Epithelial cell of proximal tubule (primary cell): ENCODE results near the gene PACSIN1. TPM values are rescaled to one million over a fixed set of nuclear protein-coding genes. Genes with fewer than 3 reads are reported as not detected.
"Not testable (repeated sequence)": the region's sequence is repeated elsewhere in the genome, so short reads cannot be mapped to it uniquely, and the experiment has no call there.

Experiments
- DNase-seq: peaks from one replicate; pipeline ENCODE4 v3.0.0-alpha.2; 2011; ENCODE audit warnings: low read depth
- H3K4me3 ChIP-seq: 2 replicates; pipeline ENCODE4 v1.5.1; 2011; ENCODE audit warnings: low read depth, mild to moderate bottlenecking, low read length
- total RNA-seq: library from RNA; depleted of rRNA; stranded (reverse); fragments of >200 nt; gene quantifications from 2 replicates; pipeline ENCODE4 v1.2.3, GENCODE V29; 2015
- TF ChIP-seq, protein P1 (sequence below): conservative IDR thresholded peaks from 2 replicates; pipeline ENCODE4 v1.5.1; 2012; ENCODE audit warnings: low read depth, mild to moderate bottlenecking, low read length

PACSIN1 gene
- total RNA-seq, 1 donor from 2014 or later = 1.9 TPM

DNA sequence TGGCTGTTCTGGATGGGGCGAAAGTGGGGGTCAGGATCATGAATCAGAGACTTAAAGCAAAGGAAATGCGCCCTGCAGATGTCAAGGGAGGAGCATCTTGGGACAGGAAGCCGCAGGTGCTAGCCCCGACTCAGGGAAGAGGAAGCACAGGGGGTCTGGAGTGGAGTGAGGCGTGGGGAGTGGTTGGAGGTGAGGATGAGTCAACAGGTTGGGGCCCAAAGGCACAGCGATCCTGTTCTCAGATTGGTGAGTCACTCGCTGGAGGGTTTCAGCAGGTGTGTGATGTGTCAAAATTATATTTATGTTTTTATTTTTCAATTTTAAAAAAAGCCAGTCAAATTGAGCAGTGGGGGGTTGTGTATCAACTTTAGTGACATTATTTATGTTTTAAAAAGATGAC is 19.0 kb downstream of the PACSIN1 start:
- no peak overlapping the region for H3K4me3 ChIP-seq
- TF ChIP-seq, protein P1, sequence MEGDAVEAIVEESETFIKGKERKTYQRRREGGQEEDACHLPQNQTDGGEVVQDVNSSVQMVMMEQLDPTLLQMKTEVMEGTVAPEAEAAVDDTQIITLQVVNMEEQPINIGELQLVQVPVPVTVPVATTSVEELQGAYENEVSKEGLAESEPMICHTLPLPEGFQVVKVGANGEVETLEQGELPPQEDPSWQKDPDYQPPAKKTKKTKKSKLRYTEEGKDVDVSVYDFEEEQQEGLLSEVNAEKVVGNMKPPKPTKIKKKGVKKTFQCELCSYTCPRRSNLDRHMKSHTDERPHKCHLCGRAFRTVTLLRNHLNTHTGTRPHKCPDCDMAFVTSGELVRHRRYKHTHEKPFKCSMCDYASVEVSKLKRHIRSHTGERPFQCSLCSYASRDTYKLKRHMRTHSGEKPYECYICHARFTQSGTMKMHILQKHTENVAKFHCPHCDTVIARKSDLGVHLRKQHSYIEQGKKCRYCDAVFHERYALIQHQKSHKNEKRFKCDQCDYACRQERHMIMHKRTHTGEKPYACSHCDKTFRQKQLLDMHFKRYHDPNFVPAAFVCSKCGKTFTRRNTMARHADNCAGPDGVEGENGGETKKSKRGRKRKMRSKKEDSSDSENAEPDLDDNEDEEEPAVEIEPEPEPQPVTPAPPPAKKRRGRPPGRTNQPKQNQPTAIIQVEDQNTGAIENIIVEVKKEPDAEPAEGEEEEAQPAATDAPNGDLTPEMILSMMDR = no peak
- no peak for DNase-seq

DNA sequence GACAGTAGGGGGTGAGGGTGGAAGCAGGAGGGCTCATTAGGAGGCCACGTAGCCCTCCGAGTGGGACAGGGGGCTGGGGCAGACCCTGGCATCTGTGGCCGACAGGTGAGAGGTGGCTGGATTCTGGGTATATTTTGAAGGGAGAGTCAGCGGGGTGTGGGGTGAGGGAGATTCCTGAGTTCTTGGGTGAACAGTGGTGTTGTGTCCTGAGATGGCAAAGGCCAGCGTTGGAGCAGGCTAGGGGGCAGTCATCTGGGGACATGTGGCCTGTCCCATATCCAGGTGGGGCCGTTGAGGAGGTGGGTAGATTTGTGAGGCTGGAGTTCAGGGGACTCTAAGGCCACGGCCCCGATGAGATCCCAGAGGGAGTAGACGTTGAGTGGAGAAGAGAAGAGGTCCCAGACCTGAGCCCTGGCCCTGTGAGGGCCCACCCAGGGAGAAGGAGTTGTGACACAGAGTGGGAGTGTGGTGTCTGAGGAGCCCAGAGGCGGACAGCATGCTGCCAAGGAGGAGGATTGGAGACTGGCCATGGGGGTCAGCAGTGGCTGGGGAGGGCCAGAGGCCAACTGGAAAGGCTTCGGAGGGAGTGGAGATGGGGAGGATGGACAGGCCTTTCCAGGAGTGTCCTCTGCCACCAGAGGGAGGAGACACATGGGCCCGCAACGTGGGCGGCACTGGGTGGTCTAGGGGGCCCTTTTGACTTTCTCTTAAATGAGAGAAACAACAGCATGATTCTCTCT is 19.6 kb downstream of the PACSIN1 start:
- H3K4me3 ChIP-seq = no peak overlapping the region
- TF ChIP-seq, protein P1 = no peak
- DNase-seq = no peak

DNA sequence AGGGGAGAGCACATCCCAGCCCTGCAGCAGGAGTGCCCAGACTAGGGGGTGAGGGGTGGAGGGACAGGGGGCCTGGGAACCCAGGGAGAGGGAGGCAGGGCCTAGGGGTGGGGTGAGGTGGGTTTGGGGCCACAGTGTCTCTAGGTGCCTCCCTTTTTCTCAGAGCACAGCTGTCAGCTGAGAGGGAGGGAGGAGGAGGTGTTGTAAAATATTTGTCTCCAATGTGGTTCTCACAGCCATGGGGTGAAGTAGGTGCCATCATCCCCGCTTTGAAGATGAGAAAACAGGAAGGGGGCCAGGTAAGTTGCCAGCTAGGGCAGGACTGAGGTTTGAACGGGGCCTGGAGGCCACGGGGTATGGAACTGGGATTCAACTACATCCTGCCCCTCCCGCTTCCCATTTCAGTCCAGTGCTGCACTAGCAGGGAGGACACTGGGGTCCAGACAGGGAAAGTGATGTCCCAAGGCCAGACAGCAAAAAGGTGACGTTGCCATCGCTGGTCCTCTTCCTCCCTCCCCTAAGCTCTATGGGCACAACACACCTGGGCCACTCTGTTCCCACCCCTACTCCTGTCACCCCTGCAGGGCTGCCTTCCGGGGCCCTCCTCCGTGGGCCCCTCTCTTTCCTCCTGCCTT is 20.3 kb downstream of the PACSIN1 start:
- TF ChIP-seq, protein P1 = no peak
- no peak overlapping the region for H3K4me3 ChIP-seq
- no peak for DNase-seq

DNA sequence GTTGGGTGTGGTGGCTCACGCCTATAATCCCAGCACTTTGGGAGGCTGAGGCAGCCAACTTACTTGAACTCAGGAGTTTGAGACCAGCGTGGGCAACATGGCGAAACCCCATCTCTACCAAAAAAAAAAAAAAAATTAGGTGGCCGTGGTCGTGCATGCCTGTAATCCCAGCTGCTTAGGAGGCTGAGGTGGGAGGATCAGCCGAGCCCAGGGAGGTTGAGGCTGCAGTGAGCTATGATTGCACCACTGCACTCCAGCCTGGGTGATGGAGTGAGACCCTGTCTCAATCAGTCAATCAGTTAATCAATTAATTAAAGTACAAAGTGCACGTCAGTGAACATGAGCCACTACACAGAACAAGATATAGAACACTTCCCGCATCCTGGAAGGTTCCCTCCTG is 21.0 kb downstream of the PACSIN1 start:
- H3K4me3 ChIP-seq, DNase-seq: not testable (repeated sequence)

DNA sequence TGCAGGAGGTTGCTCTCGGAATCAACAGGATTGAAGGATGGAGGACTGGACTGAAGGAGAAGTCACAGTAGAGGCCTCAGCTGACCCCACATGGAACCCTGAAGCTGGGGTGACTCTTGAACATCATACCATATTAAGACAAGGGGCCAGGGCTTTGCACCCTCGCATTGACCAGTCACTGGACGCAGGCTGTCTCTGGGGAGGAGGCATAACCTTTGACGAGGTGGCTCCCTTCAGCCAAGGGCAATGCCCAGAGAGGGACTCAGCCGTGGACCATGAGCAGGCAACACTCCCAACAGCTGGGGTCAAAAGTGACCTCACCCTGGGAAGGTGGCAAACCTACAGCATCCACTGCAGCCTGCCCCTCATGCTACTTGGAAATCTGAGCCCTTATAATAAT is 21.7 kb downstream of the PACSIN1 start:
- TF ChIP-seq, protein P1 = no peak
- no peak for DNase-seq
- H3K4me3 ChIP-seq = no peak overlapping the region

DNA sequence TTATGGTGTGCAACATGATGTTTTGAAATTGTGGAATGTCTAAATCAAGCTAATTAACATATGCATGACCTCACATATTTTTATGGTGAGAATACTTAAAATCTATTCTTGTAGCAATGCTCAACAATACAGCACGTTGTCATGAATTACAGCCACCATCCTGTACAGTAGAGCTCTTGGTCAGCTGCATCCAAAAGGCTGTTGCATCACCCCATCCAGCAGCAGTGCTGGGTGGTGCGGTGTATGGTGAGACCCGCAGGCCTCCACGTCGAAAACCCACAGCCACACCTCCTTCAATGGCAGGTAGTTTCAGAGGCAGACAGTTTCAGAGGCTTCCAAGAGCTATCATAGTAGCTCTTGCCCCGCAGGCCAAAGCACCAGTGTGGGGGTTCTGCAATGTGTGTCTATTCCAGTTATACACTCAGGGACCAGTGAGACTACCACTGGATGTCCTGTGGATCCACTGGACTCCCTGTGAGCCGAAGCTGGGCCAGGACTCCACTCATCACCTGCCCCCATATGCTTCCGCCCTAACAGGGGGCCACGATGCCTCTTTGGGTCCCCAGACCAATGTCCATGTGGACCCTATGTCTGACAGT is 23.4 kb downstream of the PACSIN1 start:
- TF ChIP-seq, protein P1 = no peak
- no peak overlapping the region for H3K4me3 ChIP-seq
- DNase-seq = no peak

DNA sequence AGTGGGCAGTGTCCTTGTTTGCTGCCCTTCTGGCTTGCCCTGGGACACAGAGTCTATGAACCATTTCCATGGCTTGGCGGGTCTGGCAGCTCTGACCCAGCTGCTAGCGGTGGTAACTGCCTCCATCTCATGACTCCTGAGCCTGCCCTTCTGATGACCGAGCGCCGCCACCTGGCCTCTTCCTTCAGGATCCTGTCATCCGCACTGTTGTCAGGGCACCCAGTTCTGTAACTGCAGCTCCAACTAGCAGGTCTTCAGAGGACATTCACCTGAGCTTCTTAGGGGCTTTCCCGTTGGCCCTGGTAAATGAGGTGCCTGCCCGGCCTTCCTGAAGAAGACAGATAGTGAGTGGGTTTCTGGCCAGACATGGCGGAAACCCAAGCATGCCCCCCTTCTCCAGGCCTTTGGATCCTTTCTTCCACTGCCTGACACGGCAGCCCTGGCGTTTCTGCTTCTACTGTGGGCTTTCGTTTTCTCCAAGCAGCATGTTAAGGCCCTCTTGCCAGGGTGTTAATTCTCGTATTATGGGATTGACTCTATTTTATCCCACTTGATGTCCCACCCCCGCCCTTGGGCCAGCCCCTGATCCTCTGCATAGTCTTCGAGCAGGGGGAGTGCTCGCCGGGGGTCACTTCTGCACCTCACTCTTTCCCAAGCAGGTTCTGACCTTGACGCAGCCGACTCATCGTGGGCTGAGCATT is 24.7 kb downstream of the PACSIN1 start:
- no peak overlapping the region for H3K4me3 ChIP-seq
- TF ChIP-seq, protein P1 = no peak
- DNase-seq = no peak
